Left colon (tissue), 2 donors: ENCODE results near the gene PARP3. TPM values are rescaled to one million over a fixed set of nuclear protein-coding genes. Genes with fewer than 3 reads are reported as not detected.
A peak's percentile ranks its signal among the peaks of the same experiment; 100 is the strongest.
"Not testable (repeated sequence)": the region's sequence is repeated elsewhere in the genome, so short reads cannot be mapped to it uniquely, and the experiment has no call there.

Experiments used
- ATAC-seq: fragments of 200-7000 bp; cut with Tn5 transposase; one replicate; pipeline ENCODE4 v1.9.1; 2020; ENCODE audit warnings: mild to moderate bottlenecking, moderate library complexity
- DNase-seq, 2 donors: peaks; one replicate each; pipeline ENCODE4 v3.0.0-alpha.2; 2020
- intact Hi-C, 2 donors: fragments of 100-400 bp; cut with DNase I in 1 of 2; cut with micrococcal nuclease in 1 of 2; formaldehyde crosslinking; loops; one replicate each; pipeline versions ENCODE4 v1.11.2 to v1.14.0; 2022; cut with DNase I, micrococcal nuclease
- total RNA-seq, 2 donors: library from RNA; stranded (reverse); fragmentation: NEBNext Ultra II Directional; extraction: Animal tissue kit (Norgen Biotek cat#: 25700); gene quantifications; one replicate each; pipeline ENCODE4 v1.2.1, GENCODE V29; 2021
- donor health status: DM: no; HTN: no; CAD: no.
- donor health status: DM: yes; HTN: yes; CAD: no.

PARP3 gene
- total RNA-seq, 2 donors from 2014 or later = 23.6 to 25.5 TPM

DNA sequence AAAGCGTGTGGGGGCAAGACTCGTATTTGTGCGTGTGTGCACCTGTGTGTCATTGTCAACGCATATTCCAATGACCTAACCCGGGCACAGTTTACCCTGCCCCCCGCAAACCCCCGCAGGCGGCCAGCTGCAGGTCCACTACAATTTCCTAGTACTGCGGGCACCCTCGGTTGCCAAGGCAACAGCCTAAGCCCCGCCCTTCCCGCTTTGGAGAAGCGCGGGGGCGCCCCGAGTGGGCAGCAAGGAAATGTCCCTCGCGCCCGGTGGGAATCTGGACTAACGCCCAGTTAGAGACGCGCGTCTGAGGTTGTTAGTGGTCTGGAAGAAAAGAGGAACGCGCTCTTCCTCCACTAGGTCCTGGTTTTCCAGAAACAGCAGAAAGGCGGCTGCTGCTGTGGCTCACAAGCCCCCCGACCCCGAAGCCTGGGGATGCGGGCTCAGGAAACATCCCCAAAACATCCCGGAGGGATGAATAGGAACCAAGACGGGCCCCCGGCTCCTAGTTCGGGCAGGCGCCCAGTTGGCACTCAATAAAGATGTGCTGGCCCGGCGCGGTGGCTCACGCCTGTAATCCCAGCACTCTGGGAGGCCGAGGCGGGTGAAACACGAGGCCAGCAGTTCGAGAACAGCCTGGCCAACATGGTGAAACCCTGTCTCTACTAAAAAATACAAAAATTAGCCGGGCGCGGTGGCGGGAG, 33.8 kb downstream of the PARP3 start:
- DNase-seq = peak; percentile 72 to 83
- intact Hi-C loops = no loop called here
- no peak for ATAC-seq

DNA sequence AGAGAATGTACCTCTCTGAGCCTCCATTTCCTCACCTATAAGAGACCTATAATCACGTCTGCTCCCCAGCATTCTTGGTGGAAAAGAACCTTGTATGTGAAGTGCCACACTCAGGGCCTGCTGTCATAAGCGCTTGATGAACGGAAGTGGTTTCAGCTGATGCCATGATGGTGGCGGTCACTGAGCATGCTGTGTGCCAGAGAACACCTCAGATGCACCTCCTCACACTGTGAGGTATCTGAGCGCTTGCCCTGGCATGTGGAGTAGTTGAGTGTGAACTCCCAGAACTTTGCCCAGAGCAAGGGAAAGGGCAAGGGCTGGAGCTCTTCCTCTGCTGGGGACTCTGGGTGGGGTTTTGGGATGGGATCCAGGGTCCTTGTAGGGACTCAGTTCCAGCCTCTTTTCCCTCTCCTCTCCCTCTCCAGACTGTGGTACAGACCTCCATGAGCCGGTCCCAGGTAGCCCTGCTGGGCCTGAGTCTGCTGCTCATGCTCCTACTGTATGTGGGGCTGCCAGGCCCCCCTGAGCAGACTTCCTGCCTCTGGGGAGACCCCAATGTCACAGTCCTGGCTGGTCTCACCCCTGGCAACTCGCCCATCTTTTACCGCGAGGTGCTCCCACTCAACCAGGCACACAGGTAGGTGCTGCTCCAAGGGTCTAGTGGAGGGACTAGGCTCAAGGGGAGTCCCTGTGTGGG, 35.4 kb downstream of the PARP3 start:
- DNase-seq = no peak
- ATAC-seq = no peak
- intact Hi-C loops = no loop called here

DNA sequence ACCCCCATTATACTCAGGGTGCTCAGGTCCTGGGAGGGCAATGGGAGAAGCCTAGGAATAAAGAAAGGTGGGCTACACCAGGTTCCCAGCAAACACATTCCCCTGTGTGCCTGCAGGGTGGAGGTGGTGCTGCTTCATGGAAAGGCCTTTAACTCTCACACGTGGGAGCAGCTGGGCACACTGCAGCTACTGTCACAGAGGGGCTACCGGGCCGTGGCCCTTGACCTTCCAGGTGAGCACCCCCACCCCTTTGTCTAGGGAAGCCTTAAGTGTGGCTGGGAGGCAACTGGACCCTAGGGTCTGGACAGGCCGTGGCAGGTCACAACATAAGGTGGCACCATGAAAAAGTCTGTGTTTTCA, 36.0 kb downstream of the PARP3 start:
- intact Hi-C loops = no loop called here
- DNase-seq (no peak), ATAC-seq (no peak)

DNA sequence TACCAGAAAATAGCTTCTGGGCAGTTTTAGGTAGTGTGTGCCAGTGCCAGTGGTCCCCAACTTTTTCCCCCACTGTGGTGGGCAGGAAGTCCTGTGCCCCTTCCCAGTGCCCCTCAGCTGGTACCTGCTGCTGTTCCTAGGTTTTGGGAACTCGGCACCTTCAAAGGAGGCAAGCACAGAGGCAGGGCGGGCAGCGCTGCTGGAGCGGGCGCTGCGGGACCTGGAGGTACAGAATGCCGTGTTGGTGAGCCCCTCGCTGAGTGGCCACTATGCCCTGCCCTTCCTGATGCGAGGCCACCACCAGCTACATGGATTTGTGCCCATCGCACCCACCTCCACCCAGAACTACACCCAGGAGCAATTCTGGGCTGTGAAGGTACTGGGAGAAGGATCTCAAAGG, 38.1 kb downstream of the PARP3 start:
- DNase-seq = no peak
- intact Hi-C loops = no loop called here
- ATAC-seq = no peak

DNA sequence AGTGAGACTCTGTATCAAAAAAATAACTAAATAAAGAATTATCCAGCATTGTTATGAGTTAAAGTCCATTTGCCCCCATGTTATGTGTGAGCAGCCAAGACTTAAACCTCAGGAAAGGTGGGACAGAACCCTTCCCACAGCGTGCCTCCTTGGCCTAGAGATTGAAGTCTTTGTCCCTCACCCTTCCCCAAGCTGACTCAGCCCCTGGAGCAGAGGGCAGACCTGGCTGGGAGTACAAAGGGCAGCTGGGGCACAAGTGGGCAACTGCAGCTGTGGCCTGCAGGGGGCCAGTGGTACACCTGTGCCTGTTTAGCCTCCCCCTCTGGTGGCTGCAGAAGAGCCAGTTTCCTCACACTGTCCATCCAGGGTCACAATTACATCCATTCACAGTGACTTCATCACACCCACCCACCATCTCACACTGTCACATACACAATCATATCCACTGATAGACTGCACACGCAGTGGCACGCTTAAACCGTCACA, 40.2 kb downstream of the PARP3 start:
- ATAC-seq (peak; percentile 69), DNase-seq (peak; percentile 80 to 85)
- intact Hi-C loops = no loop called here

DNA sequence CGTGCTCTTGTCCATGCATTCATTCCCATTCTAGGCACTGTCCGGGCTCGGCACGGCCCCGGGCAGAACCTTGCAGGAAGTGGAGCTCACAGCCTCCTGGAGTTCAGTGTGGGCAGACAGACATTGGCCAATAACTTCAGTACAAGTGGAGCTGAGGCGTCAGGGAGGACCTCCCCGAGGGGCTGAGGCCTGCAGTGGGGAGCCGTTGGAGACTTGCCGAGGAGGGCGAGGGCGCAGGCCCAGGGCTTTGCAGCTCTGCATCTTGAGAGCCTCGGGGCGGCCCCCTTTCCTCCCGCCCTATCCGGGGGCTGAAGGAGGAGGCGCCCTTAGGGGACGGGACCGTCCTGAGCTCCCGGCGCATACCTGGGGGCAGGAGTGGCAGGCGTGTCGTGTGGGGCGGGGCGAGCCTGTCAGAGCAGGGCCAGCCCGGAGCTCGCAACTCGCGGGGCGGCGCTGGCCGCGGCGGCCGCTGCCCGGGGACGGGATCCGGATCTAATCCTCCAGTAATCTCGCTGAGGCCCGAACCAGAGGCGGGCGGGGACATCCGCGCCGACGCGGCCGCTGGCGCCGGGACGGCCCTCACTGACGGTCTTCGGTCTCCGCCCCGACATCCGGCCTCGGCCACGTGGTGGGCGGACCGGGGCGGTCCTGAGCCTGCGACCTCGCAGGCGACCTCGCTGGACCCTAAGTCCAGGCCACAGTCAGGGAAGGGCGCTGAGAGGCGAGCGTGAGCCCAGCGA, 40.8 kb downstream of the PARP3 start, which contains the start of gene ACY1:
Gene ACY1 (plus strand): TSS at position 698 of the 740 bp plus-strand sequence. CDS start 530 bp downstream, outside the sequence.
- ATAC-seq = peak; percentile 79
- intact Hi-C loops = no loop called here
- DNase-seq = peak; percentile 91

DNA sequence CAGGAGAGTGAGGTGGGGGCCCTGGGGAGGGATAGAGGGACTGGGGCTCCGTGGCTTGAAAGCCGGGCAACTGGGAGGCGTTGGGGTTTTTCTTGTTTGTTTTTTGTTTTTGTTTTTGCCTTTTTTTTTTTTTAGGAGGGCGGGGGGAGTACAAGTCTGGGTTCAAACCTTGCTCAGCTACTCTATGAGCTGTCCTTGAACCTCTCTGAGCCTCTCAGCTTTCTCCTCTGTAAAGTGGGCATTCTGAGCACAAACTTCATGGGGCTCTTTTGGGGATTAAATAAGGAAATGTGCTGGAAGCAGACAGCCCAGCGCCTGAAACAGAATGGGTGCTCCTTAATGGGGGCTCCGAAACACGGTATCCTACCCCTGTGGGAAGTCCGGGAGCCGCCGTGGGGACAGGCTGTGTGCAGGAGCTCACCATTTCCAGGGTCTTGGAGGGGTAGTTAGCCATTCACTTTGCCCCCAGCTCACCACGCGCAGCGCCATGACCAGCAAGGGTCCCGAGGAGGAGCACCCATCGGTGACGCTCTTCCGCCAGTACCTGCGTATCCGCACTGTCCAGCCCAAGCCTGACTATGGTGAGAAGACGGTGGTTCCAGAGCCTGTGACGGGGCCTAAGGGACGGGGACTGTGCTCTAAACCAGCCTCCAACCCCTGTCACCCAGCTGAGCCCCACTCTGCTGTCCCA, 41.6 kb downstream of the PARP3 start:
- intact Hi-C loops = no loop called here
- DNase-seq (no peak), ATAC-seq (no peak)

DNA sequence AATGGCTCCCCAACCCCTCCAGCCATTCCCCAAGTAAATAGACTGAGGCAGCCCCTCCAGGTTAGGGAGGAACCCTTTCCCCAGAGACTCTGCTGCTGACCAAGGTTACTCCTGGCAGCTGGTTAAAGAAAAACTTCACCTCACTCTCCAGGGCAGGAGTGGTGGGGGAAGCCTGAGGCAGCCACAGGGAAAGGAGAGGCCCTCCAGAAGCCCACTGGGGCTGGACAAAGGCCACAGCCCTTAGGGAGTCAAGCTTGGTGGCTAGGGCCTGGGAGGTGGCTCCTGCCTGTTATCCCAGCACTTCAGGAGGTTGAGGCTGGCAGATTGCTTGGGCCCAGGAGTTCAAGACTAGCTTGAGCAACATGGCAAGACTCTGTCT, 42.1 kb downstream of the PARP3 start:
- ATAC-seq (no peak), DNase-seq (no peak)
- intact Hi-C loops = no loop called here

DNA sequence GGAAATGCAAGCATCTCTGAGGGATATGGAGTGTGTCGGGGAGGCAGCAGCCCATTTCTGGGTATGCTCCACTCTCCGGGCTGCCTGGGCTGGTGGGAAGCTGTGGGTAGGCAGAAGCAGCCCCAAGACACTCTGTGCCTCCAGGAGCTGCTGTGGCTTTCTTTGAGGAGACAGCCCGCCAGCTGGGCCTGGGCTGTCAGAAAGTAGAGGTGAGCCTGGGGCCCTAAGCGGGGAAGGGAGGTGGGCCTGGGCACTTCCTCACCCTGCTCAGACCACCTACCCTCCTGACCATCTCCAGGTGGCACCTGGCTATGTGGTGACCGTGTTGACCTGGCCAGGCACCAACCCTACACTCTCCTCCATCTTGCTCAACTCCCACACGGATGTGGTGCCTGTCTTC, 42.9 kb downstream of the PARP3 start:
- no peak for ATAC-seq
- DNase-seq = no peak
- intact Hi-C loops = no loop called here

DNA sequence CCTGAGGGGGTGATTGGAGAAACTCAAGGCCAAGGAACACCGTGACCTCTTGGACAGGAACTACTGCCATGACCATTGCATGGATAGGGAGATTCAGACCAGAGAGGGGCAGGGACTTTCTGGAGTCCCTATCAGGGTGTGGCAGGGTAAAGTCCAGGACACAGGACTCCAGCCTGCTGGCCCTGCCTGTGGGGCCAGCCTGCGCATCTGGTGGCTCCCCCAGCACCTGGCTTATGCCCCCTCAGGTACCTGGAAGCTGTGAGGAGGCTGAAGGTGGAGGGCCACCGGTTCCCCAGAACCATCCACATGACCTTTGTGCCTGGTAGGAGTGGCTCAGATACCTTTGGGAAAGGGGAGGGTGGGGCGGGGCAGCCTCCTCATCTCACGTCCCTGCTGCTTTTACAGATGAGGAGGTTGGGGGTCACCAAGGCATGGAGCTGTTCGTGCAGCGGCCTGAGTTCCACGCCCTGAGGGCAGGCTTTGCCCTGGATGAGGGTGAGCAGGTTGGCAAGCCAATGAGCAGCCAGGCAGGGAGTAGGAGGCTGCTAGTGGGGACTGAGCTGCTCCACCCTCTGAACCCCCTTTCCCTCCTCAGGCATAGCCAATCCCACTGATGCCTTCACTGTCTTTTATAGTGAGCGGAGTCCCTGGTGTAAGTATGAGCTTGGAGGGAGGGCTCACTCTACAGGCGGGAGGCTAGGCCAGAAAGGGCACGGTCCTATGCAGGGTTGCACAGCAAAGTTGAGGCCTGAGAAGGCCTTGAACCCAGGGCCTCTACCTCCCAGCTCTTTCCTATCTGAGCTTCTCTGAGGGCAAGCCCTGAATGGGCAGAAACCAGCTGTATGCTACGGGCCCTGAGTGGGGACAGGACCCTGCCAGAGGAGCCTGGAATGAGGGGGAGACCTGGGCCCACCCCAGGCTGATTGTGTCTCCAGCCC, 44.1 kb downstream of the PARP3 start:
- DNase-seq (peak; percentile 53 to 67), ATAC-seq (peak; percentile 41)
- intact Hi-C loops = no loop called here

DNA sequence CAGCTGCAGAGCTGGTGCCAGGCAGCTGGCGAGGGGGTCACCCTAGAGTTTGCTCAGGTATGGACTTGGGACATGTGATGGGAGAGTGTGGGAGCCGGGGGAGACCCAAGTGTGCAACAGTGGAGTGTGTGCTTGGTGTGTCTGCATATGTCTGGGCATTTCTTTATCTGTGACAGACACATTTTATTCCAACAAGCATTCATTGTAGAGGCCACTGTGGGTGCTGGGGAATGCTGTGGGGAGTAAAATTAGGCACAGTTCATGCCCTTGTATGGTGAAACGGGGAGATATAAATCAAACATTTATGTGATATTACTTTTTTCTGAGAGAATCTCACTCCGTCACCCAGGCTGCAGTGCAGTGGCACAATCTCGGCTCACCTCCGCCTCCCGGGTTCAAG, 45.4 kb downstream of the PARP3 start:
- intact Hi-C loops = no loop called here
- DNase-seq (no peak), ATAC-seq (no peak)

DNA sequence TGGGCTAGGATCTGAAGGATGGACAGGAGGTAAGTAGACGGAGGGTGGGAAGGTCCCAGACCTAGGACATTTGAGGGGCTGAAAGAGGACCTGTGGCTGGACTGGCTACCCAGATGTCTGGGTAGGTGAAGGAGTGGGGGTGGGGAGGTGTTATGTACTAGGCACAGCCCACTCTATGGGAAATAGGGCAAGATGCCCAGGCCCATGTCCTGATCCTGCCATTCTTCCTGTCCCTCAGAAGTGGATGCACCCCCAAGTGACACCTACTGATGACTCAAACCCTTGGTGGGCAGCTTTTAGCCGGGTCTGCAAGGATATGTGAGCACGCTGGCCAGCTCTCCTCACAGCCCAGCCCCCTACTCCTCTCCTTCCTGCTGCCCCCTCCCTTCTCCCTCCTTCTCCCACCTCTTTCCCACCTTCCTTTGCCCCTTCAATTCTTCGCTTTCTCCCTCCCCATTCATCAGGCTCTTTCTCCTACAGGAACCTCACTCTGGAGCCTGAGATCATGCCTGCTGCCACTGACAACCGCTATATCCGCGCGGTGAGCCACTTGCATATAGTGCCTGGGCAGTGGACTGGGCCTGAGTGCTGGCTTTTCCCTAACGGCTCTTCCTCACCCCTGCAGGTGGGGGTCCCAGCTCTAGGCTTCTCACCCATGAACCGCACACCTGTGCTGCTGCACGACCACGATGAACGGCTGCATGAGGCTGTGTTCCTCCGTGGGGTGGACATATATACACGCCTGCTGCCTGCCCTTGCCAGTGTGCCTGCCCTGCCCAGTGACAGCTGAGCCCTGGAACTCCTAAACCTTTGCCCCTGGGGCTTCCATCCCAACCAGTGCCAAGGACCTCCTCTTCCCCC, 46.4 kb downstream of the PARP3 start:
- intact Hi-C loops = no loop called here
- no peak for ATAC-seq
- no peak for DNase-seq

DNA sequence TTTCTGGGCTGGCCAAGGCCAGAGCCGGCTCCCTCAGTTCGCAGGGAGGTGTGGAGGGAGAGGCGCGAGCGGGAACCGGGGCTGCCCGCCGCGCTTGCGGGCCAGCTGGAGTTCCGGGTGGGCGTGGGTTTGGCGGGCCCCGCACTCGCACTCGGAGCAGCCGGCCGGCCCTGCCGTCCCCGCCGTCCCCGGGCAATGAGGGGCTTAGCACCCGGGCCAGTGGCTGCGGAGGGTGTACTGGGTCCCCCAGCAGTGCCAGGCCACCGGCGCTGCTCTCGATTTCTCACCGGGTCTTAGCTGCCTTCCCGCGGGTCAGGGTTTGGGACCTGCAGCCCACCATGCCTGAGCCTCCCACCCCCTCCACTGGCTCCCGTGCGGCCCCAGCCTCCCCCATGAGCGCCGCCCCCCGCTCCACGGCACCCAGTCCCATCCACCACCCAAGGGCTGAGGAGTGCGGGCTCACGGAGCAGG, 48.4 kb downstream of the PARP3 start:
- ATAC-seq, DNase-seq: not testable (repeated sequence)

DNA sequence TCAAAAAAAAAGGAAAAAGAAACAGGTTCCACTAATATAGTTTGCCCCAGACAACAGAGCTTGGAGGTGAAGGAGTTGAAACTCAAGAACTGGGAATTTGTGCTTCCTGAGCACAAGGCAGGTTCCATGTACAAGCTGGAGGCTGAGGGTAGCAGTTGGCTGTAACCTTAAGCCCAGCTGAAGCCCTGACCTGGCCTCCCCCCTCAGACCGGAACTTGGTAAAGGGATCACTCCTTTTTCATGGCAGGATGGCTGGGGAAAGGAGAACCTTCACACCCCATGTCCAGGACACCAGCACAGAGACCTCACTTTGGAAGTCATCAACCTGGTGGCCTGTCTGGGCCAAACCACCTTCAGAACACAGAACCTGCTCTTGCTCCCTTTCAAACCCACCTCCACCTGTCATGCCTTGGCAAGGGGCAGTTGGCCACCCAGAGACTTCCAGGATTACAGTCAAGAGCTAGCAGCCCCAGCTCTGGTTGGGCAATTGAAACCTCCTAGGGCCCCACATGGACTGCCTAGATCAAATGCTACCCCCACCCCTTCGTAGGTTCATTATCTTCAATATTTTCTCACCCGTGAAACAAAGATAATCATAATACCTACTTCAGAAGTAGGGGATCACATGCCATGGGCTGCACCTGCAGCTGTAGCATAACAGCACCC, 50.0 kb downstream of the PARP3 start:
- DNase-seq (no peak), ATAC-seq (no peak)
- intact Hi-C loops = no loop called here

More for the DNA sequence above, 48.4 kb downstream of the PARP3 start:
- intact Hi-C loops = not testable (repeated sequence)

DNA sequence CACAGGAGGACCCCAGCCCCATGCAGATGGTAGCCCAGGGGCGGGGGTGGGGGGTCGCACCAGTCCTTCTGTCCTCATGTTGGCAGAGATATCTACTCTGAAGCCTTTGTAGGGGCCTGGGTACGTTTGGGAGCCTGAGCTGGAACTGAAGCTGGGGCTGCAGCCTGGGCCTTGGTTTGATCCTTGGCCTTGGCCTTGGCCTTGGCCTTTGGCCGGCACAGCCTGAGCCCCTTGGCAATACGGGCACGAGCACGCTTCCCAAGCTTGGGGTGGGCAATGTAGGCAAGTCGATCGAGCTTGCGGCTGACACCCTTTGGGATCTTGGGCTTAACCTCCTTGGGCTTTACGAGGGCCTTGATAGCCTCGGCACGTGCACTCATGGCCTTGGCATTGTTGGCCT, 51.5 kb downstream of the PARP3 start:
- intact Hi-C loops, DNase-seq, ATAC-seq: not testable (repeated sequence)

DNA sequence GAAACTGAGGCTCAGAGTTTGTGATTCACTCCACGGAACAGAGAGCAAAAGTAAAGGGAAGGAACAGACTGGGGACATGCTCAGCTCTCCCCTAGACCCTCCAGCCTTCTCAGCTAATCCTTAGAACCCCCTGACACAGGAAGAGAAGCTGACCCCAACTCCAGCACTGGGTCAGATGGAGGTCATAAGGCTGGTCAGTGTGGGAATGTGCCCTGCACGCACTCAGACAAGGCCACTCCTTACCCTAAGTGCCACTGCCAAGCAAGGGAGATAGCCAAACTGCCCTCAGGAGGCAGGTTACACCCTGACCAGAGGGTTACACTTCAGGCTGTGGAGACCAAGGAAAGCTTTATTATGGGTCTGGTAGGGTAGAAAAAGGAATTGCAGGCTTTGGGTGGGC, 52.4 kb downstream of the PARP3 start:
- DNase-seq (no peak), ATAC-seq (no peak)
- intact Hi-C loops = no loop called here
